Measurements from ENCODE around the gene EPHA7.

EPHA7 gene

GRCh38 chr6:93322651-93323050, 96.7 kb downstream of the EPHA7 start:
- DNase-seq: no peak

- DNase-seq: no peak
These were observed 100.1 kb downstream of the EPHA7 start for GRCh38 chr6:93319304-93319703.

DNA sequence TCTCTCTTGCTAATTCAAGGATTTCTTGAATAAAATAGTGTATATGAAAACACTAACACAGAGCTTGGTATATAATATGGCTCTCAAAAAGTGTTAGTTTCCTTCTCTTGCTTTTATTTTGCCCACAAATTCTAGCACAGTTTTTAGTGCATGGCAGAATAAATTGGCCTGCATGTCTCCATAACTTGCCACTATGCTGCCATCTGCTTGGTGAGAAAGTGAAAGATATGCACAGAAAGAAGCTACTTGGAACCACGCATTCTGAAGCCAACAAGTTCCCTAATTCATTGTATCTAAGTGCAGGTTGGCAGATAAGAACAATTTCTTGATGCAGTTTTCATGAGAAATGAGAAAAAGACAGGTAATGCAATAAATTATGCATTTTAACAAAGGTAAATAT, 101.2 kb downstream of the EPHA7 start:
- no peak for DNase-seq

- DNase-seq: no peak
These were observed 101.8 kb downstream of the EPHA7 start for GRCh38 chr6:93317592-93317991.

- DNase-seq: no peak
These were observed 111.6 kb downstream of the EPHA7 start for GRCh38 chr6:93307505-93308409.

GRCh38 chr6:93305088-93305487, 114.3 kb downstream of the EPHA7 start:
- DNase-seq: no peak

GRCh38 chr6:93304505-93304904, 114.9 kb downstream of the EPHA7 start:
- no peak for DNase-seq

- DNase-seq: no peak
These were observed 118.7 kb downstream of the EPHA7 start for GRCh38 chr6:93300661-93301060.

- no peak for DNase-seq
These were observed 119.7 kb downstream of the EPHA7 start for GRCh38 chr6:93299622-93300021.

GRCh38 chr6:93295631-93296030, 123.7 kb downstream of the EPHA7 start:
- no peak for DNase-seq

DNA sequence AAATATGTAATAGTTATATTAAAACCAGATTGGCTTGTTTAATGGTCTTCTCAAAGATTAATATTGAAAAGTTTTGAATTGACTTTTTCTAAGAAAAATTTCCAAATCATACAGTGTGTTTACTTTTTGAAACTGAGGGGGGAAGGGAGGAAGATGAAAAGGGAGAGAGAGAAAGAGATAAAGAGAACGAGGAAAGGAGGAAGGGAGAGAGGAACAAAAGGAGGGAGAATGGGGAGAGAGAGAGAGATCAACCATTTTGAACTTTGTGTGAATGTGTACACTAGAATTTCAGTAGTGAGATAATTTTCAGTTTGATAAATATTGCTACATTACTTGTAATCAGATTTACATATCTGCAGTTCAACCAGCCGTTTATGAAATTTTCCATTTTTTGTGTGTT, 124.5 kb downstream of the EPHA7 start:
- DNase-seq: no peak

GRCh38 chr6:93293872-93294271, 125.5 kb downstream of the EPHA7 start:
- DNase-seq: no peak

GRCh38 chr6:93293460-93293859, 125.9 kb downstream of the EPHA7 start:
- no peak for DNase-seq

GRCh38 chr6:93282521-93283031, 136.8 kb downstream of the EPHA7 start:
- no peak for DNase-seq

GRCh38 chr6:93278241-93278640, 141.1 kb downstream of the EPHA7 start:
- DNase-seq: no peak

GRCh38 chr6:93272896-93273295, 146.5 kb downstream of the EPHA7 start:
- no peak for DNase-seq

DNA sequence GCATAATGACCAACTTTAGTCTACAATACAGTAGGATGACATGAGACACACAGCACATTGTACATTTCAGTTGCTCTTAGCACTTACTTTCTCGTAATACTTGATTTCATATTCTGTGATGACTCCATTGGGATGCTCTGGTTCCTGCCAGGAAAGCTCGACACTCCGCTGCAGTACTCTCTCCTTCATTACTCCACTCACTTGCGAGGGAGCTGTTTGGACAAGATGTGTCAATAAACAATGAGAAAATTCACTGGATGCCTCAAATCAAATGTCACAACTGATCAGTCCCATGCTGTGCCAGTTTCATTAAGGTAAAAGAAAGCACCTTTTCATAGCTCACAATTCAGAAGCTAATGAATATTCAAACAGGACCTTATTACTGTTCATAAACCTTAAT, 147.1 kb downstream of the EPHA7 start:
- no peak for DNase-seq

- no peak for DNase-seq
These were observed 153.1 kb downstream of the EPHA7 start for GRCh38 chr6:93266116-93266817.

DNA sequence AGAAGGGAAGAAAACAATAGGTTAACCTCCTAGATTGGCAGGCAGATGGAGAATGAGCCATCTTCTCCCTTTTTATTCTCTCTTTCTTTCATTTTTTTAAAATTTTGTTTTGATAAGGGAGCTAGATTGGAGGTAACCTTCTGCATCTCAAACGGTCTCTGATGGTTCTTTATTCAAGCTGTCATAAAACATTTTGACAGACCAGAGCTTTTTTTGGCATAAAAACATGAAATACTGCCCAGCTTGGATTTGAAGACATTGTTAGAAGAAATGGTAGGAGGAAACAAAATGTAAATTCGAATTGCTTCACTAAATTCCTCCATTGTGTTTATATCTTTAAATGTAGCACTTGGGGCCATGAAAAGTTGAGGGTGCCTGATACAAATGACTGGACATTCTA, 158.5 kb downstream of the EPHA7 start:
- no peak for DNase-seq

DNA sequence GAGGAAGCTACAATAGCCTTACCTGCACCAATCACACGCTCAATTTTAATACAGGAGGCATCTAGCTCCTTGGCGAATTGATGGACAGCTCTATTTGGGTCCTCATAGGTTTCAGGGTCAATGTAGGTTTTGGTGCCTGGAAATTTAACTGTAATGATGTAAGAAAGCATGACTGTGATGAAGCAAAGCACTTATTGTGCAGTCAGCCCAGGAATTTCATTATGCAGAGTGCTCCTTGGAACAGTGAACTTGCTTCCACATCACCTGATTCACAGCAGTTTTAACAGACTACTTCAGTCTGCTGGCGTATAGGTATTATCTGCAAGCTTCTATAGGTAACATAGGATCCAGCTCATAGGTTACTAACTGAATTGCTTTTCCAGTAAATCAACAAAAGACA, 160.0 kb downstream of the EPHA7 start:
- DNase-seq: no peak

DNA sequence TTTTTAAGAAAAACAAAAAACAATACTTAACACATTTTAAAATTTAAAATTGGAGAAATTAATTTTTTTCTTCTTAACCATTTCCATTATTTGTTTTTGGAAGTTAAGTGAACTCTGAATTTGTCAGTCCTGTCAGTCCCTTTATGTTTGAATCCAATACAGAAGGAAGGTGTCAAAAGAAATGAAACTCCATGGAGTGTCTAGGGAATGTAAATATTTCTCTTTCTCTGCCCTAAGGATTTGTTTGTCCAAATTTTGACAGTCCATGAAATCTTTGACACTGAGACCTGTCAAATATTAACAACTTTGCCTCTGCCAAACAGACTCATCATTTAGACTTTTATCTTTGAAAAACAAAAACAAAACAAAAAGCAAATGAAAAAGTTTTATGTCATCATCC, 166.4 kb downstream of the EPHA7 start:
- no peak for DNase-seq

- DNase-seq: no peak
These were observed 170.7 kb downstream of the EPHA7 start for GRCh38 chr6:93248631-93249030.

DNA sequence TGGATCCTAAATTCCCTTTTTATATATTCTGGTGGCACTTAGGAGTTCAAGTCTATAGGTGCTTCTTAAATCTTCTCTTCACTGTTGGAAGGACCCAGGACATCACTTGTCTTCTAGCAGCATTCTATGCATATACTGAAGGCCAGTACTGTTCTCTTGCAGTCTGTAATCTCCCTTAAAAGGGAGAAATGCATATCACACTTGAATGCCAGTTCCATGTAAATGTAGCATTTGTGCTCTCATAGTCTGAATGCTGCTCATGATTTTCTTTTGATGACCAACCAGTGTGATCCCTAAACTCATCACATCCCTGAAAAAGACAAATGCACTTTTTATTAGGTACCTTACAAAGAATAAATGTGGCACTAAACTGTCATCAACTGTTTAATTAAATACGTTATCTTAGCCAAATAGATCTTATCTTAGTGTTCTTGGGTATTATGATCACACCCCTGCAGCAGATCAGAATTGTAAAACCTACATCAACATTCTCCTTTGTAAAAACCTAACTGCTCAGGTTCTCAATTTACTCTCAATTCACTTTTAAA, 176.1 kb downstream of the EPHA7 start:
- no peak for DNase-seq

DNA sequence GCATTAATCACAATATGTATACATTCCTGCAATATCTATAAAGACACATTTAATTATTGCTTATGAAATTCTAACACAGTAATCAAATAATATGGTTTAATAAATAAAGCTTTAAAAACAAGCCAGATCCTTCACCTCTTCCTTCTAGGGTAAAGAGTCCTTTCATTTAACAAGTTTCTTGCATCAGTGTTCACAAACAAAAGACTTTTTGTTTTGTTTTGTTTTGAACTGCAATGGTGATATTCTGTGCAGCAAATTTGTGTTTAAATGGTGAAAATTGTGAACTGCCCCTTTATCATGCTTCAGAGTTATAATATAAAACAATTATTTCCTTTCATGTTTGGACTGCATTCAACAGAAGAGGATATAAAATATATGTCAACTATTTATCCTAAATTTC, 177.3 kb downstream of the EPHA7 start:
- no peak for DNase-seq

All from EL (cell line).